Islet of Langerhans (tissue), 1 donor: Measurements from ENCODE around the gene IFITM5.
A peak's percentile ranks its signal among the peaks of the same experiment; 100 is the strongest.
"Not testable (repeated sequence)": the region's sequence is repeated elsewhere in the genome, so short reads cannot be mapped to it uniquely, and the experiment has no call there.

Experiments used
- FAIRE-seq: peaks from one replicate; lab custom pipeline; 2011; peaks lifted over from hg19 to GRCh38; lab: Jason Lieb, UNC

The IFITM5 gene

DNA sequence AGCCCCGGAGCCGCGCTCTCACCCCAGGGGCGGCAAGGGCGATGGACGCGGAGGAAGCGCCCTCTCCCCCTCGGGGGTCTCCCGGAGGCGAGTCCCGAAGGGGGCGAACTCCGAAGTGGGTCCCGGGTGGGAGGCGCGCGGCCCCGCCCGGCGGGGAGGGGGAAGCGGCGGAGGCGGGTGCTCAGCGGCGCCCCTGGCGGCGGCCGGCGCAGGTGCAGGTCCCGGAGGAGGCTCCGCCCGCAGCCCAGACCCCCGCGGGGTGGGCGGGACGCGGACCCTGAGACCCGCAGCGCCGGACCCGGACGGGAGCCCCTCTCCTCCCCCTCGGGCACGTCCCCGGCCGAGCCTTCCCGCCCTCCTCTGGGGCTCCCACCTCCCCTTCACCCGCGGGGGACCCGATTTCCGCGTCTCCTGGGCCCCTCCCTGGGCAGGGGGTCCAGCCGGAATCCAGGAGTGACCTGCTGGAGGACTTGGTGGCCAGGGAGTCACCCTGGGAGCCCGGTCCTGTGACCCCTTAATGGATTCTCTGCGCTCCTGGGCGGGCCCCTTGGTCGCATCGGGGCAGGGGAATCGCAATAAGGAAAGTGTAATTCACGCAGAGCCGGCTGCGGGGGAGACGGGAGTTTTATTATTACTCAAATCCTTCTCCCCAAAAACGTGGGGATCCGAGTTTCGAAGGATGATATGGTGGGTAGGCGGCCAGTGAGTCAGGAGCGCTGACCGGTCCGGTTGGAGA, 11.9 kb upstream of the IFITM5 start:
- FAIRE-seq = not testable (repeated sequence)

DNA sequence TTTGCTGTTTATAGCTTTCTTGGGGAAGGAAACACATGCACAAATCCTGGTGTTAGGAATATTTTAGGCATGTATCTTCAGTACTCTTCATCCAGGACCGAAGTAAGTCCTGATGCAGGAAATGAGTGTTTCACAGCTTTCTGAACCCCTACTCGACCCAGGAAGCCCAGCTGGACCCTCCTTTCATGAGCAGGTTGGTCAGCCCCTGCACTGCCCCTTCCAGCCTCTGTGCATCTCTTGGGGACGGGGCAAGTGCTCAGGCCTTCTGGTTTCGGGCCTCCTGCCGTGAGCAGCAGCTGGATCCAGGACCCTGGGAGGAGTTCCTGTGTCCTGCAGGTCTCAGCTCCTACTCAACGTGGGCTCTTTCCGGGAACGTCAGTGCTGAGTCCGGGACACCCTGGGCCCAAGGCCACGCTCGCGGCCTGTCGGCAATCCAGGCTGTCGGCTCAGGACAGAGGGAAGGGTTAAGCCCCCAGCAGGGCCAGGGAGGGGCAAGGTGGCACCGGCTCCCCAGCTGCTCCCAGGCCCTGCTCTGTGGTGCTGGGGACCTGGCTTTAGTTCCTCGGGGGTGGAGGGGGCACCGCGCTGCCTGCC, 10.8 kb upstream of the IFITM5 start:
- FAIRE-seq = not testable (repeated sequence)

DNA sequence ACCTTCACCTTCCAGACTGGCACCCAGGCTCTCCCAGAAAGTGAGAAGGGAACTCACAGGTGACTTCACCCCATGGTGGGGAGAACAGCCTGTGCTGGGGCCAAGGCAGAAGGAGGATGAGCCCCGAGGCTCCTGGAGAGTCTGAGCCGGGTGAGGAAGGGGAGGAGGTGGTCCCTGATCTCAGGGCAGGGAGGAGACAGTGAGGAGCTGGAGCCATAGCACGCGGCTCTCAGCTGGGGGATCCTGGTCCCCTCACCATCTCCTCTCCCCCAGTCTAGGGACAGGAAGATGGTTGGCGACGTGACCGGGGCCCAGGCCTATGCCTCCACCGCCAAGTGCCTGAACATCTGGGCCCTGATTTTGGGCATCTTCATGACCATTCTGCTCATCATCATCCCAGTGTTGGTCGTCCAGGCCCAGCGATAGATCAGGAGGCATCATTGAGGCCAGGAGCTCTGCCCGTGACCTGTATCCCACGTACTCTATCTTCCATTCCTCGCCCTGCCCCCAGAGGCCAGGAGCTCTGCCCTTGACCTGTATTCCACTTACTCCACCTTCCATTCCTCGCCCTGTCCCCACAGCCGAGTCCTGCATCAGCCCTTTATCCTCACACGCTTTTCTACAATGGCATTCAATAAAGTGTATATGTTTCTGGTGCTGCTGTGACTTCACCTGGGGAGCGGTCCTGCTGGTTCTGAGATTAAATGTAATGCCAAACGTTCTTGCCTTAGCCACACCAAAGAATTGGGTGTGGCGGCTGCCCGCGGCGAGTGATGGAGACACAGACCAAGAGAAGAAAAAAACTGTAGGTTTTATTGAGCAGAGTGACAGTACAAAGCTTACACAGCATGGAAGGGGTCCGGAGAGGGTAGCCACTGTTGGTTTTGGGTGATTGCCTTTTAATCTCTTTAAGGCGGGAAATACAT, 9.7 kb upstream of the IFITM5 start:
- FAIRE-seq = not testable (repeated sequence)

DNA sequence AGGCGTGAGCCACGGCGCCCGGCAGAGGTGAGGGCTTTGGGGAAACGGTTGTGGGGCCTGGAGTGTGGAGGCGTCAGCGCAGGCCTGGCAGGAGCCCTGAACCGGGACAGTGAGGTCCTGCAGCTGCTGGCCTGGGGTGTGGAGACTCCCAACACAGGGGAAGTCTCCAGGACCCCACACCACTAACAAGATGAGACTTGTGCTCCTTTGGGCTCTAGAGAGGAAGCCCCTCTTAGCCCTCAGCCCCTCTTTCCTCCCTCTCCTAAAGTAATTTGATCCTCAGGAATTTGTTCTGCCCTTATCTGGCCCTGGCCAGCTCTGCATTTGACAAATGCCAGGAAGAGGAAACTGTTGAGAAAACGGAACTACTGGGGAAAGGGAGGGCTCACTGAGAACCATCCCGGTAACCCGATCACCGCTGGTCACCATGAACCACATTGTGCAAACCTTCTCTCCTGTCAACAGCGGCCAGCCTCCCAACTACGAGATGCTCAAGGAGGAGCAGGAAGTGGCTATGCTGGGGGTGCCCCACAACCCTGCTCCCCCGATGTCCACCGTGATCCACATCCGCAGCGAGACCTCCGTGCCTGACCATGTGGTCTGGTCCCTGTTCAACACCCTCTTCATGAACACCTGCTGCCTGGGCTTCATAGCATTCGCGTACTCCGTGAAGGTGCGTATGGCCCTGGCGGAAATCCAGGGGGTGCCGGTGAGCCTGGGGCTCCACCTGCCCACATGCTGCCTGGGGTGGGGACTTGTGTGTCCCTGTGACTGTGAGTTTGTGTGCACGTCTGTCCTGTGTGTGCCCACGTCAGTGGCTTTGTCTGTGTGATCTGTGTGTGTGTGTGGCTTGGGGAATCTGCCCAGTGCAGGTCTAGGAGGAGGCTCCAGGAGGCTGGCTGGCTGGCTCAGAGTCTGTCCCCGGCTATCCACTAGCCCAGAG, 8.7 kb upstream of the IFITM5 start, which contains the start of gene IFITM2:
Gene IFITM2 (plus strand): TSS at position 51 of the 943 bp plus-strand sequence. CDS start 377 bp downstream, at position 428.
- not testable (repeated sequence) for FAIRE-seq

DNA sequence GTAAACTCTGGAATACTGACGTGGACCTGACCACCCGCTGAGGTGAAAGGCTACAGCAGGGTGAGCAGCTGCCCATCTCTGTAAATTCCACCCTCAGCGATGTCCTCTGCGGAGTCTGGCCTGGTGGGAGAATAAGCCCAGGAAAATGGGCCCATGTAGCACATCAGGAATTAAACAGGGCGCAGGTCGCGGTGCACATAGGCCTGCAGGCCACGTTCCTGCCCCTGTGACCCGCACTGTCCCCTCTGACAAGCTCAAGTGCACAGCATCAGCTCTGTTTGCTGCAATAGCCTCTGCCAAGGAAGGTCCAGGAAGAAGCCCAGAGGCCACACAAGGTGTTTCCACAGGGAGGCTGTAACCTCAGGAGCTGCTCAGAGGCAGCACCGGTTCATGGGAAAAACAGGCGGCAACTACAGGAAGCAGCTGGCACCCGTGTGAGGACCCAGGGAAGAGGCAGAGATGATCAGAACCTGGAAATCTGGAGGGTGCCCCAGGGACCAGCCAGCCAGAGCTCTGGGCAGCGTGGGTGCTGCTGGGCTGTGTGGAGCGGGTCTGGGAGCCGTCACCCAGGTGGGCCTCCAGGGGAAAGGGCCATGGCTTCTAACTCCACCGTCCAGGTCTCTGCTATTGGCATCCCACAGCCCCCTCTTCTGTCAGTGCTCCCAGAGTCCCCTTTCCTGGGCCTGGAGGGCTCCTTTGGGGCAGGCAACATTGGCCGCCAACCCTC, 7.5 kb upstream of the IFITM5 start:
- FAIRE-seq = no peak

DNA sequence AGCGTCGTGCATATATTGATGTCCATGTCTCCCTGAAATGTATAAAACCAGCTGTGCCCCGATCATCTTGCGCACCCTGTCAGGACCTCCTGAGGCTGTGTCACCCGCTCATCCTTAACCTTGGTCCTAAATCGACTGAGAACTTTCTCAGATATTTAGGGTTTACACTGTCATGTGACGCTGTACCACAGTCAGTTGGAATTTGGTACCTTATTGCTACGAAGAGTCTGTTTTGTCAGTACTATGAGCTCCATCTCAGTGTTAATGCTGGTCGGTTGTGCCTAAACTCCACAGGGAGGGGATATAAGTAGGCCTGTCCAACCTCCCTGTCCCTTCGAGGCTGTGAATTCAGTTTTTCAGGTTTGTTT, 6.5 kb upstream of the IFITM5 start:
- no peak for FAIRE-seq

DNA sequence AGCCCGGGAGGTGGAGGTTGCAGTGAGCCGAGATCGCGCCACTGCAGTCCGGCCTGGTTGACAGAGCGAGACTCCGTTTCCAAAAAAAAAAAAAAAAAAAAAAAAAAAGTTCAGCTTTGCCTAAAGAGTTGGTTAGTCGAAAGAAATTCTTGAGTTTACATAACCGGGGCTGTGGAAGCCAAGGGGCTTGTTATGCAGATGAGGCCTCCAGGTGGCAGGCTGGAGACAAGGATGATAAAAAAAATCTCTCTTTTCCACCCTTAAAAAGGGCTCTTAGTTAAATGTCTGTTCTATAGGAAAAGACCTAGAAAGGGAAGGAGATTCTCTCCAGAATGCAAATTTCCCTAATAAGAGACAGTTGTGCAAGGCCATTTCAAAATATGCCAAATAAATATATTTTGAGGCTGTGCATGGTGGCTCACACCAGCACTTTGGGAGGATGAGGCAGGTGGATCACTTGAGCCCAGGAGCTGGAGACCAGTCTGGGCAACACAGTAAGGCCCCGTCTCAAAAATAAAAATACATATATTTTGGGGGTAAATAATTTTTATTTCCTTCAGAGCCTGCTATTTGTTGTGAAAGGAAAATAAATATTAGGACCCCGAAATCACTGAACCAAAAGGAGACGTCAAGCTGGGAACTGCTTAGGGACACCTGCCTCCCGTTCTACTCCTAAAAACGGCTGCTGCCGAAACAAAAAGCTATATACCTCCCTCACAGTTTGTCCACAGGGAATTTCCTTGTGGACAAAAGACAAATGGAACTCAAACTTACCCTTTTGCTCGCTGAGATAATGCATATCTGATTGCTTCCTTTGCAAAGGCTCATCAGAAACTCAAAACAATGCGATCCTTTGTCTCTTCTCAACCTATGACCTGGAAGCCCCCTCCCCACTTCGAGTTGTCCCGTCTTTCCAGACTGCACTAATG, 5.9 kb upstream of the IFITM5 start:
- FAIRE-seq = peak; percentile 13

DNA sequence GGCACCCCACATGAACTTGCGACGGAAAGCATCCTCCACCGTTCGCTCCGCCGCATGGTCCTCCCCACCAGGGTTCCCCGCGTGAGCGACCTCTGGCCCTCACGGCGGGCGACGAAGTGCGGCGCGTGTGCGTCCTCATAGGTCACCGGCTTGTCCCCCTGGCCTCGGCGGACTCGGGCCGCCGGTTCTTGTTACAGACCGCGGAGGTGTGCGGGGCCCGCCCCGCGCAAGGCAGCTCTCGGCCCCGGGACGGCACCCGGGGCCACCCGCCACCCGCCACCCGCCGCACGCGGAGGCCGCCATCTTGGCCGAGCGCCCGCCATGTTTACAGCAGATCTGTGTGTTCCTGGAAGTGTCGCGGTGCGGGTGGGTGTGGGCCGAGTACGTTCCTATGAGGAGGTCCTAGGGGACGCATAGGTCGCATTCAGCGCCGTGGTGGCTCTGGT, 4.8 kb upstream of the IFITM5 start:
- no peak for FAIRE-seq

DNA sequence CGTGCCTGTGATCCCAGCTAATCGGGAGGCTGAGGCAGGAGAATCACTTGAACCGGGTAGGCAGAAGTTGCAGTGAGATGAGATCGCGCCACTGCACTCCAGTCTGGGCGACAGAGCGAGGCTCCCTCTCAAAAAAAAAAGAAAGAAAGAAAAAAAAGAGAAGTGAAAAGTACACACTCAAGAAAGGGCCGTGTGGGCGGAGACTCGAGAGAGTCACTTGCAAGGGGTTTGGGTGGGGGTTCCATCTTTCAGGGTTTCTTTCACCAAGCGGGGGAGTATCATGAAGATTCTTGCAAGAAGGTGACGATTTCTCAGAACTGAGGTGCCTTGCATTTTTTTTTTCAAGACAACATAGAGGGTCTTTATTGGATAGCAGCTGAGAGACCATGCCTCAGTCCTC, 4.0 kb upstream of the IFITM5 start:
- FAIRE-seq = no peak

DNA sequence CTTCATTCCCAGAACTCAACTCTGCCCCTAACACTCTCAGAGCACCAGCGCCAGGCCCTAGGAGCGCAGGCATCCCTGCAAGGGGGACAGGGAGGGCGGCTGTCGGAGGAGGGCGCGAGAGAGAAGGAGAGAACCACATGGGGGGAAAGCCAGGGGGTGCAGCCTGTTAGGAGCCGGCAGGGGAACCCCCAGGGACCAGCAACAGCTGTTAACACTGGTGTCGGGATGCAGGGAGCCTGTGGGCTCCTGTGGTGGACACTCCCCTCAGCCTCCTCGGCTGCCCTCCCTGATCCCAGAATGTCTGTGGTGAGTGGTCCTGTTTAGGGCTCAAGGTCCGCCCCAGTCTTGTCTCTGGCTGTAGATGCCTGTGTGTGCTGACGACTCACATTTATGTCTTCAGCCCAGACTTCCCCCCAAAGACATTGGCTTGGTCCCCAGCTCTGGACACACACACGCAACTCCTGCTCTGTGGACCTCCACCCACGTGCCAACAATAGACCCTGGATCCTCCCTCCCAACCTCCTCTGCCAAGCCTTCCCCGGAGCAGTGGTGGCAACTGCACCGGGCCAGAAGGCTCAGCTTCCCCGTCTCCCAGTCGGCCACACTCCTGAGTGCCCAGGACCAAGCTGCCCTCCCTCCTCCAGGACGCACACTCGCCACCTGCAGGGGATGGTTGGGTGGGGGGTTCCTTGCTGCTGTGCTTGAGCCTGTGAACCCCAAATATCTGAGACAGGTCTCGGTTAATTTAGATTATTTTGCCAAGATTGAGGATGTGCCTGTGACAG, 817 bp upstream of the IFITM5 start:
- no peak for FAIRE-seq

DNA sequence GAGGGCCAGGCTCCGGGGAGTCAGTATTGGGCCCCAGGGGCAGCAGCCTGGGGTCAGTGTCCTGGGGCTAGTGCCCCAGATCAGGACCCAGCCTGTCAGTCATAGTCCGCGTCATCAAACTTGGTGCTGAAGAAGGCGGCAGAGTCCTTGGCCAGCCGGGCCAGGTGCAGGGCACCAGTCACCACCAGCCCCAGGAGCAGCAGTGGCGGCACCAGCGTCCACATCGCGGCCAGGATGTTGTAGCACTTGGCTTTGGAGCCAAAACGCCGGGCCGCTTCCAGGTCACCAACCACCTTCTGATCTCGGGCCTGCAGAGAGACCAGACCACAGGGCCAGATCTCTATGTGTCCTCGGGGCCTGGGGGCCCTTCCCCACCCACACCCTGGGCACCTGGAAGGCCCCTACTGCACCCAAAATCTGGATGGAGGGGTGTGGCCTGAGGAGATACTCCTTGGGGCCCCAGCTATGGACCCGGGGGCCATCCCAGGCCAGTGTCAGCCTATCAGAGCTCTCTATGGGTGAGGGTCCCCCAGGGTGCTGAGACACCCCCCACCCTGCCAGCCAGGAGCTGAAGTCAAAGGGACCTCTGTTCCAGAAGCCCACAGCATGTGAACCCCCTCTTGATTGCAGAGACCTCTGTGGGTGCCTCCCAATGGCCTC, 790 bp downstream of the IFITM5 start:
- FAIRE-seq = no peak

DNA sequence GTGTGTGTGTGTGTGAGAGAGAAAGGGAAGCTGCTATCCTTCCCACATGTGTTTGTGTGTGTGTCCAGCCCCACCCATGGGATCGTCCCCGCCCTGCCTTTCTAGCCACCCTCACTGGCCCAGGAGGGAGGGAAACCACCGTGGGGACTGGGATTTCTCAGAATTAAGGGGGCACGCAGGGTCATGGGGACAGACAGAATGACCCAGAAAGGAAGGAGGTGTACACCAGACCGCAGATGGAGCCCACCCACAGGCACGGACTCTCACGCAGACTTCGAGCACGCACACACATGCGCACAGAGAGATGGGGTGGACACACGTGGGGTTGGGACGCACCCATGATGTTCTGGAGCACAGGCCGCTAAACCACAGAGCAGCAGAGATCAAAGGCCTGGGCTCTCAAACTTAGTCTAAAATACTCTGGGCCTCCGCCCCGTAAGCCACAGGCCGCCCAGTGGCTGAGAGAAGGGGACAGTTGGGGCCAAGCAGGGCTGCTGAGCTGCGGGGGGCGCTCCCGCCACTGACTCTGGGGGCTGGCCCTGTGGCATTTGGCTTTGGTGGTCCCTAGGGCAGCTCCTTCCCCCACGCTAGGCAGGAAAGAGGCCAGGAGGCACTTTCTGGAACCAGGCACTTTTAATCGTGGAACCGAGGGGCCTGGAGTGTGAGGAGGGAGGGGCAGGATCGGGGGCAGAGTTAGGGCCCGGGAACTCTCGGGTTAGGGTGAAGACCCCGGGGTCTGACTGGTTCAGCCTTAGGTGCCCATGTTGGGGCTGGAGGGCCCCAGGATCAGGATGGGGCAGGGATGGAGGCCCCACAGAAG, 1.5 kb downstream of the IFITM5 start:
- FAIRE-seq = no peak

DNA sequence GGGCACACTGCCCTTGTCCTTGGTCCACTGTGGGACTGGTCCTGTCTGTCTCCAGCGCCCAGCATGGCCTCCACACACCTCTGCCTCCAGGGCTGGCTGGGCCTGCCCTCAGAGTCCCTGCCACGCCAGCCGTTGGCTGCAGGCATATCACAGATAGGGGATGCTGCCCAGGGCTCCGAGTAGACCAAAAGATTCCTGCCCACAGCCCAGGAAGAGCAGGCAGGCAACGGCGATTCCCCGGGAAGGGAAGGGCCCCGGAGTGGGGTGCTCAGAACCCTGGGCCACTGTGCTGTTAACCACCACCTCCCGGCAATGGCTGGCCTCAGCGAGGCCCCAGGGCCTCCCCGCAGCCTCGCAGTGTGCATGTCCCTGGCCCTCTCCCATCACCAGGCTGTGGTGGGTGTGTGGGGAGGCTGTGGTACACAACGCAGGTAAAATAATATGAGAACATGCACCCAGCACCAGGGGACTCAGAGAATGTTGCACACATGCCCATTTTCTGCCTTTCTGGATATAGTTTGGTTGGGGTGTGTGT, 2.2 kb downstream of the IFITM5 start:
- FAIRE-seq = no peak

DNA sequence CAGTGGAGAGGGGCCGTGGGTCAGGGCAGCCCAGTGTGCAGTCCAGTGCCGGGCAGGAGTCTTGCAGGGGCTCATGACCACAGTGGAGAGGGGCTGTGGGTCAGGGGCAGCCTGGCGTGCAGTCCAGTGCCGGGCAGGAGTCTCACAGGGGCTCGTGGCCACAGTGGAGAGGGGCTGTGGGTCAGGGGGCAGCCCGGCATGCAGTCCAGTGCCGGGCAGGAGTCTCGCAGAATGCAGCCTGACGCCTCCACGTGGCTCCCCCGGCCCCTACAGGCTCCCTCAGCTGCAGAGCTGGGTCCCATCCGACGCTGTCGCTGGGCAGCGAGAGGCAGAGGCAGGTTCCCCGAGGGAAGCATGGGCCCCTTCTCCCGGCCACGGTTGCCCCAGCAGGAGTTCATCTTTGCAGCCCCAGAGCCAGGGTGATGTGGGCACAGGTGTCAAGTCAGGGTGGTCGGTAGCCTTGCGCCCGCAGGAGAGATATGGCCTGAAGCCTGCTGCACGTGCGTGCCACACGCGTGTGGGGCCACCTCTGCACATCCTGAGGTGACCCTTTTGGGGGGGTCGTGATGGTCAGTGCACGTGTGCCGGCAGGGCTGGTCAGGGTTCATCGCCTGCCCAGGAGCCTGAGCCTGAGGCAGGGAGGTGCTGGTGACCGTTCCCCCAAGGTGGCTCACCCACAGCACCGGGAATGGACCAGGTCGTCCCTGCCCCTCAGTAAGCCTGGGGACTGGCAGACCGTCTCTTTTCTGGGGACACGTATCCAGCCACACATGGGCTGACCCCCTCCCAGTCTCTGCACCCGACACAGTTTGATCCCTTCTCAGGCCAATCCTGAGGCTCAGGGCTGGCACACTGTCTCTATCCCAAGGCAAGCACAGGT, 2.9 kb downstream of the IFITM5 start:
- no peak for FAIRE-seq

DNA sequence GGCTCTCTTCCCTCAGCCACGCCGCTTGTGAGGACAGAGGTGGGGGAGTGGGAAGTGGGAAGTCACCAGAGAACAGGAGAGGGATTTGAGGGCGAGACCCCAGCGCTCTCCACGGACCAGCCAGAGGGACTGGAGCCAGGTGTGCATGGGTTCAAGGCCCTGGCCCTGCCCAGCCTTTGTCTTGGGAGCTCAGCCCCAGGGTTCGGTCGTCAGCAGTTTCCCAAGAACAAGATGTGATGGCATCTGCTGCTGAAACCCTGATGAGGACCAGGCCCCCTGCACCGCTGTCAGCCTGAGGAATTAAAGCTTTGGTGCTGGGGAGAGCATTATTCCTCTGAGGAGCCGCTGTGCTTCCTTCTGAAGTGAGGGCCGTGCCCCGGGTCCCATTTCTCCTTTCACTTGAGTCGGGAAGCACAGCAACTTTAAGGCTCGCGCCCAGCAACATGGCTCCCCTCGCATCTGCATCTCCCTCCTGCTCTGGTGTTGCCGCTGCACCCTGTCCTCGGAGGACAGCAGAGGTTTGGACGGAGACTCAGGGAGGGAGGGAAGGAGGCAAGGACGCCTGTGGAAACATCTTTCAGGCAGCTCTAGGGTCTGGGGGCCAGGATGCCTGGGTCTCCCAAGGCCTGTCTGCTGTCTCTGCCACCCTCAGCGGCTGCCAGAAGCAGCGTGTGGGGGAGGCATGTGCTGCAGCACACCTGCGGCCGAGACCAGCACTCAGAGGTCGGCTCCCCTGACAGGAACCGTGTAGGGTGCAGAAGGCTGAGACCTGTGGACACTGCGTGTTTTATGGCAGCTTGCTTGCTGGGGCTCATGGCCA, 3.8 kb downstream of the IFITM5 start:
- FAIRE-seq = no peak
